Tibial nerve (tissue), 4 donors: ENCODE data around the gene ZNF577. TPM values are rescaled to one million over a fixed set of nuclear protein-coding genes. Genes with fewer than 3 reads are reported as not detected.
"Not testable (repeated sequence)": the region's sequence is repeated elsewhere in the genome, so short reads cannot be mapped to it uniquely, and the experiment has no call there.

Source experiments
- DNase-seq, 2 donors: peaks; one replicate each; pipeline ENCODE4 v3.0.0-alpha.2; 2019; ENCODE audit warnings: low spot score in 2 of 2
- H3K27ac ChIP-seq, 4 donors: fragments of 200-600 bp; sonication (generic) in 3 of 4; one replicate each; pipeline ENCODE4 v1.5.1; 2017 to 2019; ENCODE audit warnings: mild to moderate bottlenecking in 1 of 4
- H3K27me3 ChIP-seq, 2 donors: fragments of 200-600 bp; sonication (generic) in 1 of 2; one replicate each; pipeline versions ENCODE4 v1.5.1 to v1.6.0; 2017 to 2019
- H3K36me3 ChIP-seq, 3 donors: fragments of 200-600 bp; sonication (generic); one replicate each; pipeline ENCODE4 v1.5.1; 2018 to 2019
- H3K4me1 ChIP-seq, 4 donors: fragments of 200-600 bp; sonication (generic) in 3 of 4; one replicate each; pipeline ENCODE4 v1.5.1; 2017 to 2019
- H3K4me3 ChIP-seq, 4 donors: fragments of 200-600 bp; sonication (generic) in 3 of 4; one replicate each; pipeline ENCODE4 v1.5.1; 2017 to 2019; ENCODE audit warnings: mild to moderate bottlenecking in 1 of 4, moderate library complexity in 1 of 4
- H3K9me3 ChIP-seq, 4 donors: fragments of 200-600 bp; sonication (generic) in 3 of 4; one replicate each; pipeline ENCODE4 v1.5.1; 2017 to 2019
- CTCF ChIP-seq, 5 experiments: fragments of 200-600 bp in 3 of 5; fragments of 450-650 bp in 2 of 5; sonication (generic) in 3 of 5; IDR thresholded peaks; one replicate each; pipeline ENCODE4 v1.5.1; 2016 to 2019; ENCODE audit warnings: antibody characterized with exemption in 5 of 5, mild to moderate bottlenecking in 3 of 5, moderate library complexity in 2 of 5
- EP300 ChIP-seq, 2 donors: sonication (generic); formaldehyde crosslinking; IDR thresholded peaks; one replicate each; pipeline ENCODE4 v1.6.1; 2017; ENCODE audit warnings: antibody characterized with exemption in 2 of 2, mild to moderate bottlenecking in 1 of 2
- POLR2A ChIP-seq, 2 donors: fragments of 450-650 bp; IDR thresholded peaks; one replicate each; pipeline ENCODE4 v1.6.1; 2017; ENCODE audit warnings: antibody characterized with exemption in 2 of 2, mild to moderate bottlenecking in 2 of 2, moderate library complexity in 2 of 2
- WGBS, 2 donors: methylation state at CpG; one replicate each; pipeline ENCODE4 v1.1.5; 2018; 5-methylcytosine and 5-hydroxymethylcytosine counted together
- total RNA-seq, 4 donors: library from RNA; depleted of rRNA; stranded (reverse); fragments of >200 nt; gene quantifications; one replicate each; pipeline ENCODE4 v1.1.0, GENCODE V29; 2016

The ZNF577 gene
- total RNA-seq, 4 donors from 2014 or later: 14.5 to 27.6 (median 21.2) TPM

- Histone ChIP-seq H3K9me3 (peaks cover 0 to 44% (median 10%) of the 10 kb centered on the region in 4 donors), H3K36me3 (peaks cover 0 to 27% (median 12%) of the 10 kb centered on the region in 3 donors), H3K4me1 (peaks cover 0 to 15% (median 3%) of the 10 kb centered on the region in 4 donors), H3K27ac (peak overlapping the region; percentile 74 to 86 (median 82)), H3K4me3 (peak overlapping the region; percentile 45 to 88 (median 74)), H3K27me3 (no peaks in the 10 kb centered on the region)
- 19% methylated on average over 11 of the region's 11 CpGs for WGBS, 2 donors
- DNase-seq: no peak
- TF ChIP-seq CTCF (IDR thresholded peaks at IDR 0.05): no peak
- no peak for TF ChIP-seq EP300 (IDR thresholded peaks at IDR 0.05)
- TF ChIP-seq POLR2A (IDR thresholded peaks at IDR 0.05): no peak
Observed at GRCh38 chr19:51926426-51926783, 38.7 kb upstream of the ZNF577 start.

- DNase-seq: no peak
- no peaks in the 10 kb centered on the region for H3K27me3 ChIP-seq
- peaks cover 0 to 5% (median 0%) of the 10 kb centered on the region in 3 donors for H3K36me3 ChIP-seq
- no peak overlapping the region for H3K4me3 ChIP-seq
- H3K4me1 ChIP-seq: peaks cover 0 to 4% (median 0%) of the 10 kb centered on the region in 4 donors
- no peak overlapping the region for H3K27ac ChIP-seq
- WGBS, 2 donors: 90 to 91% methylated on average over 8 of the region's 8 CpGs
- TF ChIP-seq EP300 (IDR thresholded peaks at IDR 0.05): no peak
- TF ChIP-seq CTCF (IDR thresholded peaks at IDR 0.05): no peak
- TF ChIP-seq POLR2A (IDR thresholded peaks at IDR 0.05): no peak
- H3K9me3 ChIP-seq: peaks cover 0 to 75% (median 21%) of the 10 kb centered on the region in 4 donors
Observed at GRCh38 chr19:51921949-51922348, 34.2 kb upstream of the ZNF577 start.

DNA sequence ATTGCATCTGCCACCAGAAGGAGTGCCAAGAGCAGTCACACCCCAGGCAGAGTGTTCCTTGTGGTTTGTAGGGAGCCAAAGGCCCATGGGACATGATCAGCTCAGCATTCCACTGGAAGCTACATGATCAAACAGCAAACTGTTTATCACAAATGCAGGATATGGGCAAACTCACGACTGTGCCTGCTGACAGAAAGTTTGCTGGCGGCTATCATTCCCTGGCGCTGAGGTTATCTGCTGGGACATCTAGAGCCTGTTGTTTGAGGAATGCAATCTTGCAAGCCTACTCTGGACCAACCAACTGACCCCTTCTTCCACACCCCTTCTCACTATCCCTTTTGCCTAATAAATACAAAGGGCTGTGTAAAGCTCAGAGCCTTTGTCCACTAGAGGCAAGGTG is 31.9 kb upstream of the ZNF577 start:
- Histone ChIP-seq H3K27me3 (no peaks in the 10 kb centered on the region), H3K9me3 (peaks cover 0 to 98% (median 30%) of the 10 kb centered on the region in 4 donors), H3K4me3 (no peak overlapping the region), H3K27ac (no peak overlapping the region), H3K4me1 (no peaks in the 10 kb centered on the region), H3K36me3 (peaks cover 0 to 5% (median 0%) of the 10 kb centered on the region in 3 donors)
- TF ChIP-seq POLR2A (IDR thresholded peaks at IDR 0.05) (no peak), EP300 (IDR thresholded peaks at IDR 0.05) (no peak), CTCF (IDR thresholded peaks at IDR 0.05) (no peak)
- DNase-seq: no peak
- 91 to 92% methylated on average over 3 of the region's 3 CpGs for WGBS, 2 donors

- TF ChIP-seq CTCF (IDR thresholded peaks at IDR 0.05) (no peak), POLR2A (IDR thresholded peaks at IDR 0.05) (no peak), EP300 (IDR thresholded peaks at IDR 0.05) (no peak)
- no peaks in the 10 kb centered on the region for H3K27me3 ChIP-seq
- peaks cover 0 to 87% (median 23%) of the 10 kb centered on the region in 4 donors for H3K9me3 ChIP-seq
- 83 to 96% methylated on average over 1 of the region's 1 CpG for WGBS, 2 donors
- H3K27ac ChIP-seq: no peak overlapping the region
- no peak for DNase-seq
- H3K36me3 ChIP-seq: no peaks in the 10 kb centered on the region
- H3K4me3 ChIP-seq: no peak overlapping the region
- H3K4me1 ChIP-seq: no peaks in the 10 kb centered on the region
Observed at GRCh38 chr19:51916167-51916566, 28.4 kb upstream of the ZNF577 start.

GRCh38 chr19:51915324-51915867 is 27.6 kb upstream of the ZNF577 start:
- WGBS, 2 donors: 77 to 78% methylated on average over 5 of the region's 5 CpGs
- Histone ChIP-seq H3K36me3 (no peaks in the 10 kb centered on the region), H3K4me3 (no peak overlapping the region), H3K27ac (no peak overlapping the region), H3K9me3 (peaks cover 0 to 80% (median 18%) of the 10 kb centered on the region in 4 donors), H3K4me1 (no peaks in the 10 kb centered on the region), H3K27me3 (no peaks in the 10 kb centered on the region)
- TF ChIP-seq CTCF (IDR thresholded peaks at IDR 0.05) (no peak), POLR2A (IDR thresholded peaks at IDR 0.05) (no peak)
- no peak for DNase-seq

DNA sequence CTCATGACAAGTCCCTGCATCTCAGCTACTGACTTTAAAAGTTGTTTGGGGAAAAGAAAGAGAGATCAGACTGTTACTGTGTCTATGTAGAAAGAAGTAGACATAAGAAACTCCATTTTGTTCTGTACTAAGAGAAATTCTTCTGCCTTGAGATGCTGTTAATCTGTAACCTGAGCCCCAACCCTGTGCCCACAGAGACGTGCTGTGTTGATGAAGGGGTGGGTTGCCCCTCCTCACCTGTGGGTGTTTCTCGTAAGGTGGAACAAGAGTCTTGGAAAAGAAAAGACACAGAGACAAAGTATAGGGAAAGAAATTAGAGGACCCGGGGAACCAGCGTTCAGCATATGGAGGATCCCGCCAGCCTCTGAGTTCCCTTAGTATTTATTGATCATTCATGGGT is 20.2 kb upstream of the ZNF577 start:
- peaks cover 0 to 15% (median 8%) of the 10 kb centered on the region in 4 donors for H3K4me1 ChIP-seq
- not testable (repeated sequence) for H3K36me3 ChIP-seq, DNase-seq, H3K4me3 ChIP-seq, H3K27ac ChIP-seq
- H3K27me3 ChIP-seq: peaks cover 0 to 20% of the 10 kb centered on the region in 2 donors
- 28 to 31% methylated on average over 5 of the region's 5 CpGs for WGBS, 2 donors
- H3K9me3 ChIP-seq: peaks cover 0 to 14% (median 0%) of the 10 kb centered on the region in 4 donors

DNA sequence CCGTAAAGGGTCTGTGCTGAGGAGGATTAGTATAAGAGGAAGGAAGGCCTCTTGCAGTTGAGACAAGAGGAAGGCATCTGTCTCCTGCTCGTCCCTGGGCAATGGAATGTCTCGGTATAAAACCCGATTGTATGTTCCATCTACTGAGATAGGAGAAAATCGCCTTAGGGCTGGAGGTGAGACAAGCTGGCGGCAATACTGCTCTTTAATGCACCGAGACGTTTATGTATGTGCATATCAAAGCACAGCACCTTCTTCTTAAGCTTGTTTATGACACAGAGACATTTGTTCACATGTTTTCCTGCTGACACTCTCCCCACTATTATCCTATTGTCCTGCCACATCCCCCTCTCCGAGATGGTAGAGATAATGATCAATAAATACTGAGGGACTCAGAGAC is 18.4 kb upstream of the ZNF577 start:
- H3K36me3 ChIP-seq: peaks cover 0 to 14% (median 0%) of the 10 kb centered on the region in 3 donors
- peaks cover 0 to 25% (median 2%) of the 10 kb centered on the region in 4 donors for H3K9me3 ChIP-seq
- H3K4me3 ChIP-seq, H3K27ac ChIP-seq, DNase-seq: not testable (repeated sequence)
- peaks cover 0 to 19% (median 8%) of the 10 kb centered on the region in 4 donors for H3K4me1 ChIP-seq
- 36 to 43% methylated on average over 9 of the region's 9 CpGs for WGBS, 2 donors
- peaks cover 0 to 20% of the 10 kb centered on the region in 2 donors for H3K27me3 ChIP-seq

DNA sequence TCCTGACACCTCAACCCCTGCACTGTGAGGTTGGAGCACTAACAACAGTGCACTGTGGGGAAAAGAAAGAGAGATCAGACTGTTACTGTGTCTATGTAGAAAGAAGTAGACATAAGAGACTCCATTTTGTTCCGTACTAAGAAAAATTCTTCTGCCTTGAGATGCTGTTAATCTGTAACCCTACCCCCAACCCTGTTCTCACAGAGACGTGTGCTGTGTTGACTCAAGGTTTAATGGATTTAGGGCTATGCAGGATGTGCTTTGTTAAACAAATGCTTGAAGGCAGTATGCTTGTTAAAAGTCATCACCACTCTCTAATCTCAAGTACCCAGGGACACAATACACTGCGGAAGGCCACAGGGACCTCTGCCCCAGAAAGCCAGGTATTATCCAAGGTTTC is 17.9 kb upstream of the ZNF577 start:
- WGBS, 2 donors: 75 to 79% methylated on average over 3 of the region's 3 CpGs
- H3K4me3 ChIP-seq, DNase-seq, H3K27ac ChIP-seq: not testable (repeated sequence)
- peaks cover 0 to 19% (median 0%) of the 10 kb centered on the region in 3 donors for H3K36me3 ChIP-seq
- H3K4me1 ChIP-seq: peaks cover 0 to 19% (median 8%) of the 10 kb centered on the region in 4 donors
- H3K9me3 ChIP-seq: peaks cover 0 to 30% (median 2%) of the 10 kb centered on the region in 4 donors
- peaks cover 0 to 20% of the 10 kb centered on the region in 2 donors for H3K27me3 ChIP-seq
